Transverse colon (tissue), 4 donors: ENCODE measurements around the gene HERC6. TPM values are rescaled to one million over a fixed set of nuclear protein-coding genes. Genes with fewer than 3 reads are reported as not detected.

Experiments
- DNase-seq: peaks from one replicate; pipeline ENCODE4 v3.0.0-alpha.2; 2019
- H3K27ac ChIP-seq, 4 donors: fragments of 200-600 bp; sonication (generic); 2 replicates each; pipeline ENCODE4 v1.5.1; 2016 to 2018; ENCODE audit warnings: inconsistent platforms in 4 of 4
- H3K27me3 ChIP-seq: fragments of 200-600 bp; sonication (generic); 2 replicates; pipeline ENCODE4 v1.5.1; 2017; ENCODE audit warnings: inconsistent platforms
- H3K36me3 ChIP-seq, 4 donors: fragments of 200-600 bp; sonication (generic); 2 replicates each; pipeline ENCODE4 v1.5.1; 2017 to 2019; ENCODE audit warnings: inconsistent platforms in 4 of 4
- H3K4me1 ChIP-seq, 4 donors: fragments of 200-600 bp; sonication (generic); 2 replicates each; pipeline ENCODE4 v1.5.1; 2017 to 2020; ENCODE audit warnings: inconsistent platforms in 4 of 4
- H3K4me3 ChIP-seq, 4 donors: fragments of 200-600 bp; sonication (generic); 1 replicate in 1 of 4; 2 replicates in 3 of 4; pipeline versions ENCODE4 v1.5.1 to v1.6.1; 2017 to 2019; ENCODE audit warnings: inconsistent platforms in 4 of 4
- H3K9me3 ChIP-seq, 2 donors: fragments of 200-600 bp; sonication (generic); 2 replicates each; pipeline ENCODE4 v1.5.1; 2017 to 2019; ENCODE audit warnings: inconsistent platforms in 2 of 2
- CTCF ChIP-seq, 5 experiments: fragments of 200-600 bp in 3 of 5; fragments of 450-650 bp in 2 of 5; sonication (generic) in 3 of 5; IDR thresholded peaks; 1 replicate in 2 of 5; 2 replicates in 3 of 5; pipeline ENCODE4 v1.5.1; 2016 to 2017; ENCODE audit warnings: antibody characterized with exemption in 5 of 5, inconsistent platforms in 3 of 5, mild to moderate bottlenecking in 2 of 5, moderate library complexity in 1 of 5
- EP300 ChIP-seq: sonication (generic); formaldehyde crosslinking; IDR thresholded peaks from one replicate; pipeline ENCODE4 v1.6.1; 2017; ENCODE audit warnings: antibody characterized with exemption, low read depth
- POLR2A ChIP-seq: fragments of 450-650 bp; IDR thresholded peaks from one replicate; pipeline ENCODE4 v1.6.1; 2016; ENCODE audit warnings: antibody characterized with exemption, mild to moderate bottlenecking, moderate library complexity
- POLR2AphosphoS5 ChIP-seq, 3 donors: sonication (generic); formaldehyde crosslinking; IDR thresholded peaks; one replicate each; pipeline ENCODE4 v1.6.1; 2016; ENCODE audit warnings: antibody characterized with exemption in 3 of 3
- WGBS, 2 donors: methylation state at CpG; one replicate each; pipeline ENCODE4 v1.1.5; 2018; ENCODE audit warnings: low coverage in 1 of 2; 5-methylcytosine and 5-hydroxymethylcytosine counted together
- in situ Hi-C, 4 donors: fragments of 200-750 bp; cut with MboI; loops; one replicate each; pipeline versions ENCODE4 v1.15.0 to v1.15.1; 2017; ENCODE audit warnings: low sequenced_read_pairs in 3 of 4, low pct_ligation_motif_present in 1 of 4, low pct_unique_long_range_greater_than_20kb in 1 of 4
- intact Hi-C: fragments of 100-400 bp; cut with DNase I; formaldehyde crosslinking; loops from one replicate; pipeline ENCODE4 v1.15.1; 2023; ENCODE audit warnings: low total_unique reads
- total RNA-seq, 4 donors: library from RNA; depleted of rRNA; stranded (reverse); fragments of >200 nt; gene quantifications; one replicate each; pipeline ENCODE4 v1.1.0, GENCODE V29; 2016

HERC6 gene
- total RNA-seq, result 10 to 100 TPM in 1 of 4 donors, 1 to 10 TPM in 3; 3.2 to 15.2 (median 5.8) TPM

GRCh38 chr4:88378691-88379559 is at the start of gene HERC6:
HERC6 (plus strand) TSS chr4:88378852; CDS start chr4:88378922, 70 bp downstream.
- Histone ChIP-seq H3K9me3 (no peaks in the 10 kb centered on the region), H3K27me3 (no peaks in the 10 kb centered on the region), H3K4me1 (peaks cover 0 to 4% (median 0%) of the 10 kb centered on the region in 4 donors), H3K27ac (peak within 1 kb of the TSS; percentile 89 to 96 (median 92)), H3K4me3 (peak within 1 kb of the TSS; percentile 76 to 97 (median 80)), H3K36me3 (no peaks in the 10 kb centered on the region)
- in situ Hi-C loops, result loop anchor here in 3 of 4 donors (10.0 to 25.0 kb wide), 2 partner anchors 136 to 342 kb away; no protein-coding TSS in a partner anchor
- peak; percentile 83 for DNase-seq
- TF ChIP-seq POLR2AphosphoS5 (IDR thresholded peaks at IDR 0.05), result peak in 2 of 3 donors; percentile 30 to 54
- TF ChIP-seq POLR2A, result peak; percentile 21
- peak; percentile 69 to 94 (median 79) for TF ChIP-seq CTCF (IDR thresholded peaks at IDR 0.05)
- TF ChIP-seq EP300, result no peak
- 0% methylated on average over 13 to 34 of the region's 62 CpGs for WGBS, 2 donors
- intact Hi-C loops, result no loop called here

- in situ Hi-C loops, result no loop called here
- 92% methylated on average over 1 of the region's 1 CpG; no CpG with 5 or more reads in 1 of the 2 donors for WGBS, 2 donors
- intact Hi-C loops, result no loop called here
These were observed 44.8 kb upstream of the HERC6 start for GRCh38 chr4:88333741-88334405.

GRCh38 chr4:88335092-88335665 is 43.5 kb upstream of the HERC6 start:
- Histone ChIP-seq H3K9me3 (no peaks in the 10 kb centered on the region), H3K36me3 (no peaks in the 10 kb centered on the region), H3K4me1 (no peaks in the 10 kb centered on the region), H3K27me3 (no peaks in the 10 kb centered on the region), H3K4me3 (no peak overlapping the region), H3K27ac (no peak overlapping the region)
- DNase-seq, result no peak
- WGBS, 2 donors, result 56% methylated on average over 11 of the region's 11 CpGs; no CpG with 5 or more reads in 1 of the 2 donors
- intact Hi-C loops, result no loop called here
- TF ChIP-seq CTCF (IDR thresholded peaks at IDR 0.05), result no peak
- TF ChIP-seq EP300, result no peak
- TF ChIP-seq POLR2A, result no peak
- no peak for TF ChIP-seq POLR2AphosphoS5 (IDR thresholded peaks at IDR 0.05)
- in situ Hi-C loops, result no loop called here

More at GRCh38 chr4:88333741-88334405, 44.8 kb upstream of the HERC6 start:
- Histone ChIP-seq H3K27me3 (no peaks in the 10 kb centered on the region), H3K4me3 (no peak overlapping the region), H3K9me3 (no peaks in the 10 kb centered on the region), H3K36me3 (no peaks in the 10 kb centered on the region), H3K4me1 (no peaks in the 10 kb centered on the region), H3K27ac (no peak overlapping the region)
- no peak for DNase-seq
- no peak for TF ChIP-seq POLR2A
- TF ChIP-seq EP300, result no peak
- TF ChIP-seq CTCF (IDR thresholded peaks at IDR 0.05), result no peak
- no peak for TF ChIP-seq POLR2AphosphoS5 (IDR thresholded peaks at IDR 0.05)
